ENCODE results near the gene RASL10B.

The RASL10B gene

GRCh38 chr17:35717475-35717874 is 14.0 kb upstream of the RASL10B start:
- no peak for DNase-seq (ENCODE audit: low read depth)

DNA sequence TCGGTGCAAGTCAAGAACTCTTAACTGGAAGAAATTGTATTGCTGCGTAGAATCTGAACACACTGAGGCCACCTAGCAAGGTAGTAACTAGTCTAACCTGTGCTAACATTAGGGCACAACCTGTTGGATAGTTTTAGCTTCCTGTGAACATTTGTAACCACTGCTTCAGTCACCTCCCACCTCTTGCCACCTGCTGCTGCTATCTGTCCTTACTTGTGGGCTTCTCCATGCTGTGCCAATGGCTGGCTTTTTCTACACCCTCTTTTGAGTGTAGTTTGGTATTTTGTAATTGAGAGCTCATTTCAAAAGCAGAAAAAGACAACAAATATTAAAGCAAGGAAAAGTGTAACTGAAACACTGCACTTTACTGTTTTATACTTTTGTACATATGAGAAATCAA is 7.7 kb upstream of the RASL10B start:
- DNase-seq (ENCODE audit: low read depth) = no peak

- no peak for DNase-seq (ENCODE audit: low read depth)
Measured at GRCh38 chr17:35725058-35725457, 6.4 kb upstream of the RASL10B start.

DNA sequence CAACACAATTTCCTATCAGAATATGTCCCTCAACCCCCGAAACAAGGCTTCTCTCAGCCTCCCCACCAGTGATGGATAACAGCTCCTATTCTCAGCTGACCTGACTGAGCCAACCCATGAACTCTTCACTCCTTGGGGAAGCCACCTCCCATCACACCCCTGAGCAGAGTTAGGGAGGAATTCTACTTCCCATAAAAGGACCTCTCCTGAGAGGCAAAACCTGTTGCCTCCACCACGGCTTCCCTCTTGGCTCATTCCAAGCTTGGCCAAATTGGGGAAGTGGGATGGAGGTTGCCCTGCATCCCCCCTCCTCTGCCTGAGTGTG is 5.7 kb upstream of the RASL10B start:
- DNase-seq (ENCODE audit: low read depth) = no peak

DNA sequence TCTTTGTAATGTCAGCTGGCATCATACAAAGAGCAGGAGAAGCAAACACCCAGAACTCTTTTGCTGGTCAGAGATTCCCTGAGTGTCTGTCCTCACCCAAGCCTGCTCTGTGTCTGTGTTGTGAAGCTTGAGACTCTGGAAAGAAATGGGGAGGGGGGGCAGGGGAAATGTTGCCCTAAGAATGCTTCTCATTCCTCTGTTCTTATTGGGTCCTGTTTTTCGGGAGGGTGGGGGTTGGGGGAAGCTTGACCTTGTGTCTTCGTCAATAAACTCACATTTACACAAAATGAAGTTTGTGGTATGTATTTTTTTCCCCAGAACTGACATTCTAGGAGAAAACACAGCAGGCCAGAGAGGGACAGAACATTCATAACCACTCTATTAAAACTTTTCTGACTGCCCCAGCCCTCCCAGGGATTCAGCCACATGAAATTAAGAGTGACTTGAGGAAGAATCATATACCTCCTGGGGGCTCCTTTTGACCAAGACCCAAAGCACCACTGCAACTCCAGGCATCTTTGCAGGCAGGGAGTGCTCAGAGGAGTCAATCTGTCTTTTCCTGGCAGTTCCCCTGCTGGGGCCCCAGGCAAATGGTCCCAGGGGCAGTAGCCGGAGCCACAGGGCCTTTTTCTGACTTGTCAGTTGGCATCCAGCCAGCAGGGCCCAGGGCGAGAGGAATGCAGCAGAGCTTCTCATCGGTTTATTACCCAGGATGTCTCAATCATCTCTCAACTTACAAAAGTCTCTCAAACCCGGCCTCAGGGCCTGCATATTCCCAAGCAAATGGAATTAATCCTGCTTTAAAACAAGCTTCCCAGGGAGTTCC is 5.1 kb upstream of the RASL10B start:
- no peak for DNase-seq (ENCODE audit: low read depth)

GRCh38 chr17:35726953-35727460 is 4.4 kb upstream of the RASL10B start:
- DNase-seq (ENCODE audit: low read depth) = no peak

GRCh38 chr17:35727635-35728034 is 3.8 kb upstream of the RASL10B start:
- DNase-seq (ENCODE audit: low read depth) = no peak

DNA sequence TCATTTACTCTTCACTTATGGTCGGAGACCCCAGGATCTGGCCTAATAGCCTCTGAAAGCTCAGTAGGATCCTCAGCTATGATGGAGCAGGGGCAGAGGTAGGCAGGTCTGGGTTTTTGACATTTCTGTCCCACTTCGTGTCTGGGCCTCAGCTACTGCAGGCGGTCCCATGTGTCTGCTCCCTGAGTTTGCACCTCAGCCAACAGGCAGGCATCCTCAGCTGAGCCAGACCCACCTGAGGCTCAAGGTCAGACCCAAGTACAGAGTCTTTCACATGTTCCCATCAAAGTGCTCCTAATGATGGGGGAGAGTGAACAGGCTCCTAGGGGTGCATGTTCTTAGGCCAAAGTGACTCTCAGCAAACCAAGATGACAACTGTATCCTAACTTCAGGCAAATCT is 2.9 kb upstream of the RASL10B start:
- no peak for DNase-seq (ENCODE audit: low read depth)

DNA sequence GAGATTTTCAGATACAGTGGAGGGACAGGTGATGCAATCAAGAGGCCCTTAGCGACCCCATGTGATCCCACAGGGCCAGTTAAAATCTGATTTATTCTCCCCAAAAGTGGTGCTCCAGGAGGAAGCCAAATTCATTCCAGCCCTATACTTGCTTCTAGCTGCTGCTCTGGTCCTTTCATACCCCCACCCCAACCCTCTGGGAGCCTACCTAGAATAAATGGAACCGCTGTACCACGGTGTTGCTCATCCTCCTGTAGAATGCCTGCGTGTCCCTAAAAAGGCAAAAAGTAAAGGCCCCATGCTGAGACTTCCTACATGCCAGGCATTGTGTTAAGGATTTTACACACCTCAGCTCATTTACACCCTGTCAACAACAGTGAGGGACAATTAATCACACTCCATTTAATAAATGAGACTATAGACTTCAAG is 2.0 kb upstream of the RASL10B start:
- no peak for DNase-seq (ENCODE audit: low read depth)

DNA sequence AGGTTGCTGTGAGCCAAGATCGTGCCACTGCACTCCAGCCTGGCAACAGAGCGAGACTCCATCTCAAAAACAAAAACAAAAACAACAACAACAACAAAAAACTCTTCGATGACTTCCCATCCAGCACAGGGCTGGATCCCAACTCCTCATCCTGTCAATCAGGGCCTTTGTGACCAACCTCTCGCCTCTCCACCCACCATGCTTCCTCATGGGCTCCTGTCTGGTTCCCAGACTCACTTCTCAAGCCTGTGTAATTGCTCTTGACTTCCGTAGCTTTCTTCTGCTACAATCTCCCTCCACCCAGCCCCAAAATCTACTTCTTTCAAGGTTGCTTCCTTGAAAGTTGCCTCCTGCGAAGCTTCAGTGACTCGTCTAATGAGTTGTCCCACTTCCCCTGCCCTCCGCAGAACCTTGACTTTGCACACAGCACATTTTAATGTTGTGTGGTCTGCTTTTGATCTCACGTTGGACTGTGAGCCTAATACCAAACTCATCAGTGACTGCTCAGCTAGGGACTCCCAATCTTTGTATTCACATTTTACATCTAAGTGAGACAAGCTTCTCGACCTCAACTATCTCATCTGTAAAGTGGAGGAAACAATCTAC is 936 bp upstream of the RASL10B start:
- DNase-seq (ENCODE audit: low read depth) = no peak

GRCh38 chr17:35731917-35732805 is 722 bp downstream of the RASL10B start:
- DNase-seq (ENCODE audit: low read depth) = no peak

DNA sequence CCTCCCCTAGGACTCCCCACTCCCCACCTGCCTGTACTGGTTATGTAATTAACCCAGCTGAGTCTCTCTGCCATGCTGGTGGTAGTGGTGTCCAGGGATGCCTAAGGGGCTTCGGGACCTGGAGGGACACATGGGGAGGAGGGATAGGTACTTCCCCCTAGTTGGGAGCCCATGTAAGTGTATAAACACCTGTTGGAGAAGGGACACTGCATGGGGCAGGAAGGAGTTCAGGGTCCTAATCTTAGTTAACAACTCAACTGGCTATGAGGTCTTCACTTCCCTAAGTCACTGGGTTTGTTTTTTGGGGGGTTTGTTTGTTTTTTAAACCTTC is 1.3 kb downstream of the RASL10B start:
- no peak for DNase-seq (ENCODE audit: low read depth)

DNA sequence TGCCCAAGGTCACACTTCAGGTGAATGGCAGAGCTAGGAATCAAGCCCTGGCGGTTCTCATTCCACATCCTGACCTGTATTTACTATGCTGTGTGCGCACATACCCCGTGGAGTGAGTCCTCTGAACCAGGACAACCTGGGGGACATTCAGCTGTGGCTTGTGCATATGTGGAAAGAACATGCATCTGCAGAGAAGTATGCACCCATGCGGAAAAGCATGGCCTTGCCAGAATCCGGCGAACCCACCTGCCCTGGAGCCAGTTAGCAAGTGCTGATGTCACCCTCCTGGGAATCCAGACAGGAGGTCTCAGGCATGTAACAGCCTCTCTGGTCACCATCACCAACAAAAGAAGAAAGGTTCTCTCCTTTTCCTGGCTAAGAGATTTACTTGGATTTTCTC is 1.9 kb downstream of the RASL10B start:
- no peak for DNase-seq (ENCODE audit: low read depth)

DNA sequence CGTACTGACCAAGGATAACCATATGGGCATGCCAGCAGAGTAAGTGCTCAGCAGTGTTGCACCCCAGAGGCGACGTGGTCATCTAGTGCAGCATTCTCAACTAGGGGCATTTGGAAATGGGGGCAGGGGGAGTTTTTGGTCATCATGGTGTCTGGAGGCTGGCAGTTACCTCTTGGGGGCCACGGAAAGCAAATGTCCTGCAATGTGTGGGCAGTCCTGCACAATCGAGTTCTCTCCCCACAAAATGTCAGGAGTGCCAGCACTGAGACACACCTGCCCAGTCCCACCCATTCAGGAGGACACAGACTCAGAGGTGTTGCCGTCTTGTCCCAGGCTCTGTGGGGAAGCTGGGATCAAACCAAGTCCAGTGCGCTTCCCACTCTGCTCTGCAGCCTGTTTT is 3.0 kb downstream of the RASL10B start:
- no peak for DNase-seq (ENCODE audit: low read depth)

GRCh38 chr17:35735036-35735805 is 3.8 kb downstream of the RASL10B start:
- DNase-seq (ENCODE audit: low read depth) = no peak

GRCh38 chr17:35736236-35736635 is 4.8 kb downstream of the RASL10B start:
- no peak for DNase-seq (ENCODE audit: low read depth)

DNA sequence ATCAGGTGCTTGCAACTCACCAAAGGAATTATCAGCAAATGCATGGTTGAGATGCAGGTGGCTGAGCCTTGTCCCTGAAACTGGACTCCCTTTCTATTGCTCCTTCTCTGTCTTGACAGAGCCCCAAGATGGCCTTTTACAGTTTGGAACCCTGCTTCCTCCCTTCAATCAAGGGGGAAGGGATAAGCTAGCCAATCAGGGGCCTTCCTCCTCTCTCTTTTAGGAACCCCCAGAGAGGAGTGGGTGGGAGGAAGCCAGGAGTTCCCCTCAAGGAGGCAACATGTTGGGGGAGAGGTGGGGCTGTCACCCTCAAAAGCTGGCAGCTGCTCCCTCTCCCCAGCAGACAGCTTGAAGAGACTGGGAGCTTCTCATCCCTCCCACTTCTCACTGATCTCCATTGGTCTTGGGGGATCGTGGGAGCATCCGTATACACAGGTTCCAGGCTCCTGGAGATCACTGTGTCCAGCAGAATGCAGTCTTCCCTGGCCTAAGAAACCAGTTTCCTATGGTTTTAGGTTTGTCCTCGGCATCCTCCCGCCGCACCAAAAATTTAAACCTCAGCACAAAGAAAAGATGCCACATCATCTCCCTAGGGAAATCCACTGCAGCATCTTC is 7.2 kb downstream of the RASL10B start:
- no peak for DNase-seq (ENCODE audit: low read depth)

DNA sequence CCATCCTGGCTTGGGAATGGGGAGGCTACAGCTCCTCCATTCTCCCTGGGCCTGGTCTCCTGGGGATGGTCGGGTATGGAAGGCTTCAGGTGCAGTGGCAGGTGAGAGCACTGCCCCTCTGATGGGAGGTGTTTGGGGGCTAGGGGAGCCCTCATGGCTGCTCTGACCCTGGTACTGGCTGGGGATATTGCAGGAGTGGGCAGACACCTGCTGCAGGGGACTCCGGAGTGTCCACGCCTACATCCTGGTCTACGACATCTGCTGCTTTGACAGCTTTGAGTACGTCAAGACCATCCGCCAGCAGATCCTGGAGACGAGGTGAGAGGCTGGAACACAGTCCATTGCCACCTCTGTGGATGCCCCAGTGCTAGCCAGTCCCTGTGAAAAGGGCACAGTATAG is 8.8 kb downstream of the RASL10B start:
- DNase-seq (ENCODE audit: low read depth) = no peak

DNA sequence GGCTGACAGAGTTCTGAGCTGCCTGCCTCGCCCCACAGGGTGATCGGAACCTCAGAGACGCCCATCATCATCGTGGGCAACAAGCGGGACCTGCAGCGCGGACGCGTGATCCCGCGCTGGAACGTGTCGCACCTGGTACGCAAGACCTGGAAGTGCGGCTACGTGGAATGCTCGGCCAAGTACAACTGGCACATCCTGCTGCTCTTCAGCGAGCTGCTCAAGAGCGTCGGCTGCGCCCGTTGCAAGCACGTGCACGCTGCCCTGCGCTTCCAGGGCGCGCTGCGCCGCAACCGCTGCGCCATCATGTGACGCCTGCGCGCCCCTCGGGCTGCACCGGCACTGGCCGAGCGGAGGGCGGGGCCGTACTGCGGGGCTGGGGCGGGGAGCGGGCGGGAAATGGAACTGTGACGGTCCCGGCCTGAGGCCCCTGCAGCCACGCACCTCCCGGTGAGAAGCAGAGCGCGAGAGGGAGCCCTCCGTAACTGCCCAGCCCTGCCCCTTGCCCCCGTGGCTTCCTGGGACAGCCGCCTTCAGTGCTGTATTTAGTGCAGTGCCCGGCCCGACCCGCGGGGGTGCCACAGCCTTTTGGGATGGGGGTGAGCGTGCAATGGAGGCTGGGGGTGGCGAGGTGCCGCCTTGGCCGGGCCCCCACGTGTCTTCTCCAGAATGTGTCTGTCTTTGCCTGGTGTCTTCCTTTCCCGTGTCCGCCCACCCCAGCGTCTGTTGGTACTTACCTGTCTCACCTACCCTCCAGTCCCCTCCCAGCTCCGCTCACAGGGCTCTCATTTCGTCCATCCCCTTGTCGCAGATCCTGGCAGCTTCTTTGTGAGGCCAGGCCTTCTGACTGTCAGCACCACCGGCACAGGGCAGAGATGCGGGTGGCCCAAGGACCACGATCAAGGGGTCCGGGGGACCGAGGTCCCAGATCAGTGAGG is 9.8 kb downstream of the RASL10B start:
- DNase-seq (ENCODE audit: low read depth) = no peak

- no peak for DNase-seq (ENCODE audit: low read depth)
Measured at GRCh38 chr17:35742496-35742895, 11.1 kb downstream of the RASL10B start.
